Suprapubic skin (tissue), 4 donors: ENCODE results near the gene C14orf39.

ENCODE experiments used
- EP300 ChIP-seq: sonication (generic); formaldehyde crosslinking; IDR thresholded peaks from one replicate; pipeline ENCODE4 v1.6.1; 2017; ENCODE audit warnings: antibody characterized with exemption
- POLR2A ChIP-seq, 2 donors: fragments of 450-650 bp; IDR thresholded peaks; one replicate each; pipeline ENCODE4 v1.6.1; 2017; ENCODE audit warnings: antibody characterized with exemption in 2 of 2, mild to moderate bottlenecking in 2 of 2, moderate library complexity in 2 of 2
- POLR2AphosphoS5 ChIP-seq, 3 donors: sonication (generic); formaldehyde crosslinking; IDR thresholded peaks; one replicate each; pipeline ENCODE4 v1.6.1; 2017; ENCODE audit warnings: antibody characterized with exemption in 3 of 3
- TF ChIP-seq, protein P1 (sequence below), 2 donors: fragments of 200-600 bp in 1 of 2; fragments of 450-650 bp in 1 of 2; sonication (generic) in 1 of 2; IDR thresholded peaks; one replicate each; pipeline ENCODE4 v1.5.1; 2016 to 2019; ENCODE audit warnings: antibody characterized with exemption in 2 of 2, mild to moderate bottlenecking in 1 of 2, moderate library complexity in 1 of 2

DNA sequence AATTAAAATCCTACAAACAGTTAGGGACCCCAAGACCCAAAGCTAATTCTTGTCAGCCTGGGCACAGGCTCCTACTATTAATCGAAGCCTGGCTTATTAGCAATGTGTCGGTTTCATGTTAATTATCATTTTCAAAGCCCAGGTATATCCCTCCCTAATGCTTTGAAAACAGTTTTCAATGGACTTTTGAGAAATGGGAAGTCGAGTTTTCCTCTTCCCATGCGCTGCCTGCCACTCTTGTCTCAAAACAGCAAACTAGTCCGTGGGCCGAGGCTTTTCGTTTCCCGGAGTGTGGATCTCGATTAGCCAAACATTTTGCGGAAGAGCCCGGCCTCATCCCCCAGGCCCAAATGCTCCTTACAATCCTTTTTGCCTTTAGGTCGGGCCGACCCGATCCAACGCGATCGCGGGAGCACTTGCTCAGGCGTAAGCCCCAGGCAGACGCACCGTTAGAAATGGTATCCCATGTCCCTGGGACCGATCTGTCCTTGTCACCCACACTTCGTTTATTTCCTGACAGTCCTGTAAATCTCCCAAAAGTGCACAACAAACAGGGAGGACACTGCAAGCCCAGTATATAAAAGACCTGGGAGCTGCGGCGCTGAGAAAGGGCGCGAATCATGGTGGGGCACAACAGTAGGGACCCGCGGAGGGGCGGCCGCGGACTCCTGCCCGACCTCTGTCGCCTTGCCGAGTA, 24.5 kb upstream of the C14orf39 start:
- no peak for TF ChIP-seq POLR2AphosphoS5 (IDR thresholded peaks at IDR 0.05)
- TF ChIP-seq, protein P1, sequence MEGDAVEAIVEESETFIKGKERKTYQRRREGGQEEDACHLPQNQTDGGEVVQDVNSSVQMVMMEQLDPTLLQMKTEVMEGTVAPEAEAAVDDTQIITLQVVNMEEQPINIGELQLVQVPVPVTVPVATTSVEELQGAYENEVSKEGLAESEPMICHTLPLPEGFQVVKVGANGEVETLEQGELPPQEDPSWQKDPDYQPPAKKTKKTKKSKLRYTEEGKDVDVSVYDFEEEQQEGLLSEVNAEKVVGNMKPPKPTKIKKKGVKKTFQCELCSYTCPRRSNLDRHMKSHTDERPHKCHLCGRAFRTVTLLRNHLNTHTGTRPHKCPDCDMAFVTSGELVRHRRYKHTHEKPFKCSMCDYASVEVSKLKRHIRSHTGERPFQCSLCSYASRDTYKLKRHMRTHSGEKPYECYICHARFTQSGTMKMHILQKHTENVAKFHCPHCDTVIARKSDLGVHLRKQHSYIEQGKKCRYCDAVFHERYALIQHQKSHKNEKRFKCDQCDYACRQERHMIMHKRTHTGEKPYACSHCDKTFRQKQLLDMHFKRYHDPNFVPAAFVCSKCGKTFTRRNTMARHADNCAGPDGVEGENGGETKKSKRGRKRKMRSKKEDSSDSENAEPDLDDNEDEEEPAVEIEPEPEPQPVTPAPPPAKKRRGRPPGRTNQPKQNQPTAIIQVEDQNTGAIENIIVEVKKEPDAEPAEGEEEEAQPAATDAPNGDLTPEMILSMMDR (IDR thresholded peaks at IDR 0.05), result no peak
- no peak for TF ChIP-seq EP300
- TF ChIP-seq POLR2A (IDR thresholded peaks at IDR 0.05), result no peak
